CD4-positive, CD25-positive, alpha-beta regulatory T cell (primary cell): ENCODE results near the gene GPRIN2. TPM values are rescaled to one million over a fixed set of nuclear protein-coding genes. Genes with fewer than 3 reads are reported as not detected.
"Not testable (repeated sequence)": the region's sequence is repeated elsewhere in the genome, so short reads cannot be mapped to it uniquely, and the experiment has no call there.

Experiments used
- ATAC-seq, 2 donors: fragments of 150-1000 bp; cut with Tn5 transposase; one replicate each; pipeline ENCODE4 v1.10.0; 2021; ENCODE audit warnings: low read depth in 2 of 2, moderate number of reproducible peaks in 2 of 2, moderate library complexity in 1 of 2
- DNase-seq, 3 donors: peaks; one replicate each; pipeline versions ENCODE4 v3.0.0 to v3.0.0-alpha.2; 2012 to 2022; ENCODE audit warnings: mixed read lengths in 1 of 3
- H3K27ac ChIP-seq: one replicate; pipeline ENCODE4 v1.7.0; 2013; ENCODE audit warnings: mild to moderate bottlenecking, low read length; ENCODE audit not compliant: insufficient read depth, poor library complexity, severe bottlenecking
- H3K27me3 ChIP-seq: one replicate; pipeline ENCODE4 v1.7.0; 2013; ENCODE audit warnings: low read length; ENCODE audit not compliant: control insufficient read depth, insufficient read depth
- H3K36me3 ChIP-seq: one replicate; pipeline ENCODE4 v1.7.0; 2013; ENCODE audit warnings: mild to moderate bottlenecking, low read length, moderate library complexity; ENCODE audit not compliant: control insufficient read depth, insufficient read depth
- H3K4me1 ChIP-seq: 2 replicates; pipeline ENCODE4 v1.7.0; 2013; ENCODE audit warnings: mild to moderate bottlenecking, low read length; ENCODE audit not compliant: insufficient read depth, control insufficient read depth, poor library complexity, severe bottlenecking
- H3K4me3 ChIP-seq: one replicate; pipeline ENCODE4 v1.7.0; 2013; ENCODE audit warnings: low read depth, mild to moderate bottlenecking, low read length, moderate library complexity
- H3K9me3 ChIP-seq, 2 experiments: 1 replicate in 1 of 2; 2 replicates in 1 of 2; pipeline ENCODE4 v1.7.0; 2013; ENCODE audit warnings: low read length in 2 of 2, mild to moderate bottlenecking in 1 of 2, moderate library complexity in 1 of 2; ENCODE audit not compliant: control insufficient read depth in 2 of 2
- H3K27ac Mint-ChIP-seq, 3 donors: one replicate each; pipeline ENCODE4 v1.8.0; 2020 to 2022; ENCODE audit warnings: mild to moderate bottlenecking in 3 of 3, mixed read lengths in 3 of 3, moderate library complexity in 2 of 3
- H3K27me3 Mint-ChIP-seq: one replicate; pipeline ENCODE4 v1.8.0; 2022; ENCODE audit warnings: mild to moderate bottlenecking, mixed read lengths
- H3K36me3 Mint-ChIP-seq: one replicate; pipeline ENCODE4 v1.8.0; 2020; ENCODE audit warnings: mixed read lengths
- H3K4me1 Mint-ChIP-seq, 4 donors: one replicate each; pipeline ENCODE4 v1.8.0; 2020 to 2022; ENCODE audit warnings: mixed read lengths in 4 of 4, mild to moderate bottlenecking in 1 of 4
- H3K4me3 Mint-ChIP-seq, 4 donors: one replicate each; pipeline ENCODE4 v1.8.0; 2020 to 2022; ENCODE audit warnings: mild to moderate bottlenecking in 4 of 4, mixed read lengths in 4 of 4, moderate library complexity in 3 of 4
- H3K9me3 Mint-ChIP-seq, 7 donors: one replicate each; pipeline ENCODE4 v1.8.0; 2020 to 2022; ENCODE audit warnings: mixed read lengths in 7 of 7, mild to moderate bottlenecking in 3 of 7, moderate library complexity in 2 of 7
- polyA plus RNA-seq, 4 donors: library from polyadenylated mRNA; unstranded; fragments of 300-500 nt; fragmentation: Illumina TruSeq; gene quantifications; one replicate each; pipeline ENCODE4 v1.2.3, GENCODE V29; 2021
- total RNA-seq: library from RNA; stranded (reverse); gene quantifications from one replicate; pipeline ENCODE4 v1.2.3, GENCODE V29; 2022

The GPRIN2 gene
- total and polyA plus RNA-seq, 5 donors from 2014 or later, result not detected

- not testable (repeated sequence) for DNase-seq, H3K27ac Mint-ChIP-seq, ATAC-seq
Observed at GRCh38 chr10:46577624-46578473, 21.4 kb upstream of the GPRIN2 start.

GRCh38 chr10:46573884-46574283, 17.4 kb upstream of the GPRIN2 start:
- H3K9me3 Mint-ChIP-seq, H3K27ac Mint-ChIP-seq, H3K4me3 Mint-ChIP-seq, ATAC-seq, H3K4me3 ChIP-seq, H3K36me3 Mint-ChIP-seq, DNase-seq, H3K27me3 Mint-ChIP-seq, H3K9me3 ChIP-seq, H3K27me3 ChIP-seq, H3K36me3 ChIP-seq, H3K27ac ChIP-seq, H3K4me1 Mint-ChIP-seq, H3K4me1 ChIP-seq: not testable (repeated sequence)

More at GRCh38 chr10:46577624-46578473, 21.4 kb upstream of the GPRIN2 start:
- H3K27me3 ChIP-seq, H3K27me3 Mint-ChIP-seq, H3K36me3 Mint-ChIP-seq, H3K9me3 ChIP-seq, H3K9me3 Mint-ChIP-seq, H3K4me3 ChIP-seq, H3K27ac ChIP-seq, H3K4me1 ChIP-seq, H3K4me1 Mint-ChIP-seq, H3K4me3 Mint-ChIP-seq, H3K36me3 ChIP-seq: not testable (repeated sequence)

- H3K4me3 ChIP-seq, DNase-seq, H3K4me3 Mint-ChIP-seq, H3K9me3 ChIP-seq, H3K27me3 ChIP-seq, ATAC-seq, H3K36me3 ChIP-seq, H3K27ac ChIP-seq, H3K4me1 Mint-ChIP-seq, H3K27me3 Mint-ChIP-seq, H3K36me3 Mint-ChIP-seq, H3K4me1 ChIP-seq, H3K9me3 Mint-ChIP-seq, H3K27ac Mint-ChIP-seq: not testable (repeated sequence)
Observed at GRCh38 chr10:46573314-46573713, 16.9 kb upstream of the GPRIN2 start.

- H3K4me1 Mint-ChIP-seq, H3K4me1 ChIP-seq, H3K4me3 Mint-ChIP-seq, H3K4me3 ChIP-seq, H3K9me3 ChIP-seq, H3K27ac ChIP-seq, DNase-seq, H3K9me3 Mint-ChIP-seq, H3K36me3 ChIP-seq, H3K36me3 Mint-ChIP-seq, H3K27me3 Mint-ChIP-seq, H3K27me3 ChIP-seq, H3K27ac Mint-ChIP-seq, ATAC-seq: not testable (repeated sequence)
Observed at GRCh38 chr10:46572765-46573164, 16.3 kb upstream of the GPRIN2 start.

- not testable (repeated sequence) for H3K4me3 Mint-ChIP-seq, H3K27me3 Mint-ChIP-seq, H3K36me3 Mint-ChIP-seq, H3K27ac Mint-ChIP-seq, H3K27ac ChIP-seq, H3K4me1 ChIP-seq, H3K9me3 Mint-ChIP-seq, DNase-seq, H3K4me1 Mint-ChIP-seq, H3K9me3 ChIP-seq, ATAC-seq, H3K4me3 ChIP-seq, H3K36me3 ChIP-seq, H3K27me3 ChIP-seq
Observed at GRCh38 chr10:46570655-46571054, 14.2 kb upstream of the GPRIN2 start.

- H3K4me1 Mint-ChIP-seq, H3K9me3 ChIP-seq, ATAC-seq, DNase-seq, H3K27ac ChIP-seq, H3K4me3 Mint-ChIP-seq, H3K4me3 ChIP-seq, H3K9me3 Mint-ChIP-seq, H3K4me1 ChIP-seq, H3K36me3 ChIP-seq, H3K27me3 Mint-ChIP-seq, H3K27ac Mint-ChIP-seq, H3K27me3 ChIP-seq, H3K36me3 Mint-ChIP-seq: not testable (repeated sequence)
Observed at GRCh38 chr10:46567151-46567550, 10.7 kb upstream of the GPRIN2 start.

- ATAC-seq, result peak; percentile 62 to 69
- H3K4me1 Mint-ChIP-seq, result not testable (repeated sequence)
Observed at GRCh38 chr10:46565591-46566332, 9.3 kb upstream of the GPRIN2 start.

GRCh38 chr10:46560952-46561351, 4.5 kb upstream of the GPRIN2 start:
- H3K4me3 ChIP-seq, result no peak overlapping the region

More at GRCh38 chr10:46565591-46566332, 9.3 kb upstream of the GPRIN2 start:
- H3K4me3 ChIP-seq, H3K36me3 Mint-ChIP-seq, H3K27ac Mint-ChIP-seq, H3K9me3 ChIP-seq, H3K9me3 Mint-ChIP-seq, H3K4me1 ChIP-seq, H3K27me3 ChIP-seq, H3K27me3 Mint-ChIP-seq, H3K27ac ChIP-seq, H3K36me3 ChIP-seq: not testable (repeated sequence)
- DNase-seq, result peak in 2 of 3 donors; percentile 37 to 60
- H3K4me3 Mint-ChIP-seq, result peak overlapping the region in 1 of 4 donors; percentile 11

More at GRCh38 chr10:46560952-46561351, 4.5 kb upstream of the GPRIN2 start:
- Mint-ChIP-seq H3K4me3 (no peak overlapping the region), H3K27me3 (peaks cover 17% of the 10 kb centered on the region), H3K27ac (no peak overlapping the region), H3K9me3 (no peaks in the 10 kb centered on the region), H3K36me3 (no peaks in the 10 kb centered on the region), H3K4me1 (peaks cover 0 to 14% (median 0%) of the 10 kb centered on the region in 4 donors)
- no peak for ATAC-seq
- no peak for DNase-seq
- Histone ChIP-seq H3K27ac (no peak overlapping the region), H3K4me1 (no peaks in the 10 kb centered on the region), H3K36me3 (no peaks in the 10 kb centered on the region), H3K27me3 (peaks cover 7% of the 10 kb centered on the region), H3K9me3 (no peaks in the 10 kb centered on the region)
